HCT116 (cell line): ENCODE measurements around the gene CD72. TPM values are rescaled to one million over a fixed set of nuclear protein-coding genes. Genes with fewer than 3 reads are reported as not detected.
A peak's percentile ranks its signal among the peaks of the same experiment; 100 is the strongest.

Experiments used
- ATAC-seq: fragments of 200-7000 bp; cut with Tn5 transposase; 2 replicates; pipeline ENCODE4 v1.9.1; 2020; ENCODE audit warnings: mild to moderate bottlenecking, moderate library complexity
- BruUV-seq: library from RNA; stranded (reverse); fragments of 400-500 nt; replicated peaks from 2 replicates; lab custom pipeline; 2021; lab: Mats Ljungman, UMichigan
- CTCF ChIA-PET: fragments of 300-600 bp; sonication (Branson Sonifier 250); formaldehyde crosslinking; loops from one replicate; lab custom pipeline; 2021; ENCODE audit warnings: antibody characterized with exemption; lab: Charles Lee
- POLR2A ChIA-PET: fragments of 300-600, 350-600 bp; sonication (Branson Sonifier 250); formaldehyde crosslinking; loops from one replicate; lab custom pipeline; 2021; ENCODE audit warnings: antibody characterized with exemption; lab: Charles Lee
- RAD21 ChIA-PET, 2 experiments: fragments of 300-600 bp; sonication (Branson Sonifier 250); formaldehyde crosslinking; loops; one replicate each; lab custom pipeline; 2023; ENCODE audit warnings: low total read pairs in 2 of 2; ENCODE audit not compliant: uncharacterized antibody in 2 of 2, unreplicated experiment in 2 of 2, low non-redundant PET in 1 of 2; lab: Charles Lee
- DNase-seq: peaks from one replicate; pipeline ENCODE4 v3.0.0-alpha.2; 2010; ENCODE audit warnings: low read depth, low spot score
- H2AFZ ChIP-seq: fragments of 200-600 bp; shearing (Covaris generic), sonication (generic); 2 replicates; pipeline ENCODE4 v1.6.1; 2017; ENCODE audit warnings: low read depth, mixed run types, mixed read lengths, antibody characterized with exemption, low read length; ENCODE audit not compliant: poor library complexity, severe bottlenecking
- H3K27ac ChIP-seq: 2 replicates; pipeline ENCODE4 v1.5.1; 2012; ENCODE audit warnings: low read depth, low read length
- H3K27me3 ChIP-seq: fragments of 200-600 bp; sonication (generic); 2 replicates; pipeline ENCODE4 v1.6.1; 2016; ENCODE audit warnings: mixed run types, low read length, mixed read lengths; ENCODE audit not compliant: insufficient read depth
- H3K36me3 ChIP-seq, 2 experiments: fragments of 200-500 bp in 1 of 2; fragments of 200-600 bp in 1 of 2; sonication (Bioruptor generic) in 1 of 2; sonication (generic) in 1 of 2; 2 replicates each; pipeline versions ENCODE4 v1.5.1 to v1.6.1; 2014 to 2016; ENCODE audit warnings: low read length in 2 of 2, inconsistent platforms in 1 of 2, mixed read lengths in 1 of 2, mixed run types in 1 of 2; ENCODE audit not compliant: insufficient read depth in 2 of 2, control insufficient read depth in 1 of 2
- H3K4me1 ChIP-seq, 2 experiments: fragments of 200-600 bp in 1 of 2; sonication (generic) in 1 of 2; 2 replicates each; pipeline versions ENCODE4 v1.5.1 to v1.6.1; 2012 to 2017; ENCODE audit warnings: low read length in 2 of 2, inconsistent platforms in 1 of 2, mild to moderate bottlenecking in 1 of 2, mixed read lengths in 1 of 2, mixed run types in 1 of 2, moderate library complexity in 1 of 2; ENCODE audit not compliant: insufficient read depth in 2 of 2, control insufficient read depth in 1 of 2
- H3K4me2 ChIP-seq: fragments of 200-600 bp; sonication (generic); 2 replicates; pipeline ENCODE4 v1.6.1; 2017; ENCODE audit warnings: mixed run types, low read length, mixed read lengths
- H3K4me3 ChIP-seq, 2 experiments: fragments of 200-600 bp in 1 of 2; sonication (generic) in 1 of 2; replicated peaks in 1 of 2; 2 replicates each; pipeline ENCODE4 v1.5.1; 2011 to 2016; ENCODE audit warnings: low read length in 2 of 2, control low read depth in 1 of 2, low read depth in 1 of 2, mild to moderate bottlenecking in 1 of 2, mixed read lengths in 1 of 2, mixed run types in 1 of 2
- H3K79me2 ChIP-seq: fragments of 200-600 bp; sonication (generic); 2 replicates; pipeline ENCODE4 v1.6.1; 2017; ENCODE audit warnings: mild to moderate bottlenecking, mixed run types, low read length, moderate library complexity, mixed read lengths; ENCODE audit not compliant: insufficient read depth
- H3K9ac ChIP-seq: fragments of 200-600 bp; sonication (generic); 2 replicates; pipeline ENCODE4 v1.6.1; 2016; ENCODE audit warnings: low read length, mixed read lengths
- H3K9me2 ChIP-seq: fragments of 200-600 bp; sonication (generic), shearing (Covaris generic); 2 replicates; pipeline ENCODE4 v1.6.1; 2017; ENCODE audit warnings: mixed run types, mild to moderate bottlenecking, moderate library complexity; ENCODE audit not compliant: insufficient read depth
- H3K9me3 ChIP-seq, 2 experiments: fragments of 200-500 bp in 1 of 2; fragments of 200-600 bp in 1 of 2; sonication (Bioruptor generic) in 1 of 2; sonication (generic) in 1 of 2; 2 replicates each; pipeline ENCODE4 v1.6.1; 2014 to 2017; ENCODE audit warnings: low read length in 2 of 2, mixed read lengths in 2 of 2, inconsistent platforms in 1 of 2, low read depth in 1 of 2, mild to moderate bottlenecking in 1 of 2, mixed run types in 1 of 2, moderate library complexity in 1 of 2; ENCODE audit not compliant: control insufficient read depth in 1 of 2, insufficient read depth in 1 of 2
- H4K20me1 ChIP-seq: fragments of 200-600 bp; sonication (generic), shearing (Covaris generic); 2 replicates; pipeline ENCODE4 v1.6.1; 2017; ENCODE audit warnings: mixed run types, mild to moderate bottlenecking, moderate library complexity; ENCODE audit not compliant: insufficient read depth
- ATF3 ChIP-seq: IDR thresholded peaks from 2 replicates; pipeline ENCODE4 v1.6.1; 2012
- CBX3 ChIP-seq: IDR thresholded peaks from 2 replicates; pipeline ENCODE4 v1.6.1; 2012; ENCODE audit warnings: low read depth
- CEBPB ChIP-seq: IDR thresholded peaks from 2 replicates; pipeline ENCODE4 v1.6.1; 2012; ENCODE audit warnings: low read depth
- ELF1 ChIP-seq: IDR thresholded peaks from 2 replicates; pipeline ENCODE4 v1.6.1; 2012; ENCODE audit warnings: low read depth, borderline replicate concordance
- EZH2 ChIP-seq: fragments of 200-600 bp; sonication (generic); IDR thresholded peaks from 2 replicates; pipeline ENCODE4 v1.6.1; 2017; ENCODE audit warnings: antibody characterized with exemption, mixed run types
- EZH2phosphoT487 ChIP-seq: fragments of 200-600 bp; IDR thresholded peaks from 2 replicates; pipeline ENCODE4 v1.6.1; 2018; ENCODE audit warnings: antibody characterized with exemption, borderline replicate concordance
- FOSL1 ChIP-seq: IDR thresholded peaks from 2 replicates; pipeline ENCODE4 v1.6.1; 2012; ENCODE audit warnings: low read depth
- JUND ChIP-seq: IDR thresholded peaks from 2 replicates; pipeline ENCODE4 v1.6.1; 2012
- MAX ChIP-seq: IDR thresholded peaks from 2 replicates; pipeline ENCODE4 v1.6.1; 2012
- POLR2AphosphoS5 ChIP-seq: IDR thresholded peaks from 2 replicates; pipeline ENCODE4 v1.6.1; 2011; ENCODE audit warnings: mild to moderate bottlenecking, low read depth, low read length, moderate library complexity
- RAD21 ChIP-seq: IDR thresholded peaks from 2 replicates; pipeline ENCODE4 v1.6.1; 2012; ENCODE audit warnings: low read depth, mild to moderate bottlenecking
- SRF ChIP-seq: IDR thresholded peaks from 2 replicates; pipeline ENCODE4 v1.6.1; 2012; ENCODE audit warnings: low read depth
- TCF7L2 ChIP-seq: IDR thresholded peaks from 2 replicates; pipeline ENCODE4 v1.7.0; 2011; ENCODE audit warnings: borderline replicate concordance, inconsistent platforms; ENCODE audit not compliant: insufficient read depth, insufficient read length; ENCODE audit errors: extremely low read depth
- ZBTB33 ChIP-seq: IDR thresholded peaks from 2 replicates; pipeline ENCODE4 v1.6.1; 2011; ENCODE audit warnings: mild to moderate bottlenecking, low read length, moderate library complexity; ENCODE audit not compliant: insufficient replicate concordance; ENCODE audit errors: extremely low read depth
- ZFX ChIP-seq: fragments of 450-650 bp; IDR thresholded peaks from 2 replicates; pipeline ENCODE4 v1.6.1; 2017
- ZNF274 ChIP-seq: fragments of 200-500 bp; sonication (Bioruptor generic); IDR thresholded peaks from 2 replicates; pipeline ENCODE4 v1.6.1; 2014; ENCODE audit warnings: mild to moderate bottlenecking, low read depth, low read length, inconsistent platforms
- intact Hi-C: fragments of 100-400 bp; cut with micrococcal nuclease; formaldehyde crosslinking; loops from 2 replicates; pipeline ENCODE4 v1.10.0; 2022
- total RNA-seq: library from RNA; stranded (reverse); gene quantifications from one replicate; pipeline ENCODE4 v1.2.1, GENCODE V29; 2021; ENCODE audit not compliant: unreplicated experiment
- TF ChIP-seq, protein P1 (sequence below), 3 experiments: fragments of 200-600 bp in 1 of 3; sonication (generic) in 1 of 3; IDR thresholded peaks in 2 of 3; conservative IDR thresholded peaks in 1 of 3; 2 replicates each; pipeline ENCODE4 v1.5.1; 2012 to 2017; ENCODE audit warnings: low read depth in 2 of 3, low read length in 2 of 3, antibody characterized with exemption in 1 of 3, borderline replicate concordance in 1 of 3, control low read depth in 1 of 3, mild to moderate bottlenecking in 1 of 3, mixed read lengths in 1 of 3, mixed run types in 1 of 3, moderate library complexity in 1 of 3; ENCODE audit not compliant: insufficient read depth in 1 of 3

The CD72 gene
- total RNA-seq, 1 experiment from 2014 or later: 1.6 TPM

DNA sequence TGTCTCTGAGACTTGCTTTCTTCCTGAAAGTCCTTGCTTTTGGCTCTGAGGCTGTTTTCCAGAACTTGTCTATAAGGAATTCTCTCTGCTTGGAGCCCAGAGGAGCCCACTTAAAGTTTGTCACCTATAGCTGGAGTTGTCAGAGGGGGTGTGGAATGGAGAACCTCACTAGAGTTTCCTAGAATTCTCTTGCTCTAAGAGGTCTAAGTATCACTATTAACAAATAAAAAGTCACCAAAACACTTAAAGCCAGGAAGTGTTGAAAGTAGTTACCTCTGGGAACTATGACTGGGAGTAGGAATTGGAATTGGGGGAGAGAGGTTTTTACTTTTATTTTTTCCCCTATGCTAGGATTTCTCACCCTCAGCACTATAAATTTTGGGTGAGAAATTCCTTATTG, 17.5 kb upstream of the CD72 start (continued):
- TF ChIP-seq ZBTB33: no peak
- no peak for TF ChIP-seq EZH2phosphoT487
- TF ChIP-seq MAX: no peak
- no peak for TF ChIP-seq CEBPB
- TF ChIP-seq RAD21: no peak
- TF ChIP-seq EZH2: no peak
- TF ChIP-seq JUND: no peak
- no peak for TF ChIP-seq ATF3
- TF ChIP-seq, all 23 proteins: peak for 0

DNA sequence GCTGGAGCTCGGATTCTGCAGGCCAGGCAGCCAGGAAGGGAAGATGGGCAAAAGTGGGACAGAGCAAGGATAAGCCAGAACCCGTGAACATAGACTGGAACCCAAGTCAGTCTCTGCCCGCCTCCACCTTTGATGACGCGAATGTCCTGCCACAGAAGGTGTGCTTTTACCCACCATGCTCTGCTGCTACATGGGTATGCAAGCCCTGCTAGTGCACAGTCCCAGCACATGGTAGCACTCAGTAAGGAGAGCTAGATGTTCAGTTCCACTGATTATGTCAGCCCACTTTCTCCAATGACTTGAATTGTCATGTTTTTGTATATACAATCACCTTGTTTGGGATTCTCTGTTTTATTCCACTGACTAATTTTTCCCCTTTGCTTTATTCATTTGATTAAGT, 11.4 kb upstream of the CD72 start:
- RAD21 ChIA-PET: no interaction called here
- TF ChIP-seq ZBTB33 (no peak), ELF1 (no peak), CBX3 (no peak), ZFX (no peak), ATF3 (no peak), POLR2AphosphoS5 (no peak), ZNF274 (no peak), RAD21 (no peak), SRF (no peak), FOSL1 (no peak), EZH2phosphoT487 (no peak), TCF7L2 (no peak), EZH2 (no peak)
- TF ChIP-seq, protein P1, sequence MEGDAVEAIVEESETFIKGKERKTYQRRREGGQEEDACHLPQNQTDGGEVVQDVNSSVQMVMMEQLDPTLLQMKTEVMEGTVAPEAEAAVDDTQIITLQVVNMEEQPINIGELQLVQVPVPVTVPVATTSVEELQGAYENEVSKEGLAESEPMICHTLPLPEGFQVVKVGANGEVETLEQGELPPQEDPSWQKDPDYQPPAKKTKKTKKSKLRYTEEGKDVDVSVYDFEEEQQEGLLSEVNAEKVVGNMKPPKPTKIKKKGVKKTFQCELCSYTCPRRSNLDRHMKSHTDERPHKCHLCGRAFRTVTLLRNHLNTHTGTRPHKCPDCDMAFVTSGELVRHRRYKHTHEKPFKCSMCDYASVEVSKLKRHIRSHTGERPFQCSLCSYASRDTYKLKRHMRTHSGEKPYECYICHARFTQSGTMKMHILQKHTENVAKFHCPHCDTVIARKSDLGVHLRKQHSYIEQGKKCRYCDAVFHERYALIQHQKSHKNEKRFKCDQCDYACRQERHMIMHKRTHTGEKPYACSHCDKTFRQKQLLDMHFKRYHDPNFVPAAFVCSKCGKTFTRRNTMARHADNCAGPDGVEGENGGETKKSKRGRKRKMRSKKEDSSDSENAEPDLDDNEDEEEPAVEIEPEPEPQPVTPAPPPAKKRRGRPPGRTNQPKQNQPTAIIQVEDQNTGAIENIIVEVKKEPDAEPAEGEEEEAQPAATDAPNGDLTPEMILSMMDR (IDR thresholded peaks at IDR 0.05 in 2 of 3, conservative IDR thresholded peaks at IDR 0.05 in 1 of 3; ENCODE audit: borderline replicate concordance in 1 of 3, insufficient read depth in 1 of 3, low read depth in 2 of 3, low read length in 2 of 3): no peak

More for the DNA sequence above, 11.4 kb upstream of the CD72 start:
- BruUV-seq: no TSS peak
- ATAC-seq (peak; percentile 70), DNase-seq (no peak)
- no peak overlapping the region for H3K27ac ChIP-seq
- no peak overlapping the region for H2AFZ ChIP-seq
- no peaks in the 10 kb centered on the region for H3K9me3 ChIP-seq
- H3K4me1 ChIP-seq: peaks cover 0 to 5% of the 10 kb centered on the region in 2 experiments; a peak in 1 of 4 replicates
- CTCF ChIA-PET: interaction anchor here (1.5 to 2.1 kb wide), 2 partner anchors 17 to 18 kb away, joined by 3 to 12 read pairs; no protein-coding TSS in a partner anchor
- H3K9ac ChIP-seq: no peak overlapping the region
- no peaks in the 10 kb centered on the region for H3K79me2 ChIP-seq
- intact Hi-C loops: no loop called here
- H4K20me1 ChIP-seq: no peaks in the 10 kb centered on the region
- no peaks in the 10 kb centered on the region for H3K27me3 ChIP-seq
- H3K4me3 ChIP-seq: no peak overlapping the region
- H3K36me3 ChIP-seq: no peaks in the 10 kb centered on the region
- POLR2A ChIA-PET: no interaction called here
- no peaks in the 10 kb centered on the region for H3K9me2 ChIP-seq
- no peak overlapping the region for H3K4me2 ChIP-seq
